Panc1 (cell line): ENCODE data around the gene GCHFR. TPM values are rescaled to one million over a fixed set of nuclear protein-coding genes. Genes with fewer than 3 reads are reported as not detected.

Experiments used
- ATAC-seq: fragments of 200-7000 bp; cut with Tn5 transposase; 2 replicates; pipeline ENCODE4 v1.9.1; 2020; ENCODE audit warnings: mild to moderate bottlenecking, moderate library complexity
- BruUV-seq: library from RNA; stranded (reverse); fragments of 400-500 nt; replicated peaks from 2 replicates; lab custom pipeline; 2021; lab: Mats Ljungman, UMichigan
- CTCF ChIA-PET: fragments of 300-600 bp; sonication (Branson Sonifier 250); formaldehyde crosslinking; loops from one replicate; lab custom pipeline; 2022; ENCODE audit warnings: antibody characterized with exemption; lab: Charles Lee
- POLR2A ChIA-PET: fragments of 300-600 bp; sonication (Branson Sonifier 250); formaldehyde crosslinking; loops from one replicate; lab custom pipeline; 2022; ENCODE audit warnings: antibody characterized with exemption; lab: Charles Lee
- DNase-seq: peaks from one replicate; pipeline ENCODE4 v3.0.0-alpha.2; 2010; ENCODE audit warnings: low read depth, low spot score
- H3K27ac ChIP-seq: 2 replicates; pipeline ENCODE4 v1.5.1; 2011; ENCODE audit warnings: mild to moderate bottlenecking, low read length, inconsistent platforms
- H3K27me3 ChIP-seq: fragments of 200-500 bp; sonication (Bioruptor generic); 2 replicates; pipeline ENCODE4 v1.6.0; 2014; ENCODE audit warnings: low read length, inconsistent platforms; ENCODE audit not compliant: control insufficient read depth, insufficient read depth
- H3K36me3 ChIP-seq: fragments of 200-500 bp; sonication (Bioruptor generic); 2 replicates; pipeline ENCODE4 v1.5.1; 2014; ENCODE audit warnings: inconsistent platforms, mild to moderate bottlenecking, low read length, moderate library complexity; ENCODE audit not compliant: control insufficient read depth, insufficient read depth
- H3K4me1 ChIP-seq: 2 replicates; pipeline ENCODE4 v1.5.1; 2011; ENCODE audit warnings: inconsistent platforms, mild to moderate bottlenecking, low read length, moderate library complexity; ENCODE audit not compliant: control insufficient read depth, insufficient read depth
- H3K4me3 ChIP-seq, 2 experiments: 2 replicates each; pipeline ENCODE4 v1.5.1; 2011 to 2012; ENCODE audit warnings: low read depth in 2 of 2, low read length in 2 of 2, mild to moderate bottlenecking in 2 of 2, inconsistent platforms in 1 of 2, moderate library complexity in 1 of 2
- H3K9me3 ChIP-seq: fragments of 200-500 bp; sonication (Bioruptor generic); 2 replicates; pipeline ENCODE4 v1.5.1; 2014; ENCODE audit warnings: low read depth, mild to moderate bottlenecking, inconsistent platforms, low read length, moderate library complexity; ENCODE audit not compliant: control insufficient read depth, insufficient read depth
- POLR2AphosphoS5 ChIP-seq: IDR thresholded peaks from 2 replicates; pipeline ENCODE4 v1.6.1; 2012; ENCODE audit warnings: mild to moderate bottlenecking, low read depth, low read length, moderate library complexity
- SIN3A ChIP-seq: IDR thresholded peaks from 2 replicates; pipeline ENCODE4 v1.6.1; 2012; ENCODE audit warnings: low read depth, mild to moderate bottlenecking, low read length, moderate library complexity, borderline replicate concordance; ENCODE audit not compliant: insufficient read depth
- TCF7L2 ChIP-seq: IDR thresholded peaks from 2 replicates; pipeline ENCODE4 v1.6.1; 2011; ENCODE audit warnings: mild to moderate bottlenecking, low read depth, low read length, inconsistent platforms
- in situ Hi-C: cut with HindIII; loops from 2 replicates; pipeline ENCODE4 v1.10.0; 2016; ENCODE audit warnings: low sequenced_read_pairs, low pct_unique_long_range_greater_than_20kb
- intact Hi-C: fragments of 100-400 bp; cut with micrococcal nuclease; formaldehyde crosslinking; loops from one replicate; pipeline ENCODE4 v1.10.0; 2022; ENCODE audit not compliant: unreplicated experiment
- total RNA-seq: library from RNA; stranded (reverse); gene quantifications from one replicate; pipeline ENCODE4 v1.2.1, GENCODE V29; 2021; ENCODE audit not compliant: unreplicated experiment
- TF ChIP-seq, protein P1 (sequence below): fragments of 450-650 bp; IDR thresholded peaks from 2 replicates; pipeline ENCODE4 v1.5.1; 2017; ENCODE audit warnings: mild to moderate bottlenecking
- TF ChIP-seq, protein P2 (sequence below), 2 experiments: IDR thresholded peaks; 2 replicates each; pipeline ENCODE4 v1.6.1; 2011 to 2012; ENCODE audit warnings: low read depth in 2 of 2, control low read depth in 1 of 2, low read length in 1 of 2, mild to moderate bottlenecking in 1 of 2, moderate library complexity in 1 of 2; ENCODE audit not compliant: insufficient read depth in 1 of 2

The GCHFR gene
- total RNA-seq, 1 experiment from 2014 or later = 37.2 TPM

DNA sequence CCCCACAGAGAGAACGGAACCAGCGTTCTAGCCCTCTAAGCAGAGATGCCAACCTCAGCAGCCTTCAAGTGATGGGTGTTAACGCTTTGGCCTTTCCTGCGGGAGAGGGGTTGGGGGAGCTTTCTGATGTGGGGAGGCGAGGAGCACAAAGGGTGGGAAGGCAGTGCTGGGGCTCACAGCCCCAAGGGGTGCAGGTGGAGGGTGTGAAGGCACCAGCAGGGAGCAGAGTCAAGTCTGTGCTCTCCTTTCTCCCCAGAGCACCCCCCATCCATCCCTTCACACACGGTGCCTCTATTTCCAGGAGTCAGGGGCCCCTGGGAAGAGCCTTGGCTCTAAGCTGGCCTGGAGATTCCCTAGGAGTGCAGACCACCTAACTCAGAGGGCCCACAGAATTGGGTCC is 10.0 kb downstream of the GCHFR start:
- CTCF ChIA-PET = no interaction called here
- intact Hi-C loops = no loop called here
- no peaks in the 10 kb centered on the region for H3K9me3 ChIP-seq
- BruUV-seq = no TSS peak
- DNase-seq = no peak
- in situ Hi-C loops = no loop called here
- peaks cover 11% of the 10 kb centered on the region; the same call in 1 of the 2 replicates for H3K4me1 ChIP-seq
- no peak for ATAC-seq
- H3K27ac ChIP-seq = no peak overlapping the region
- H3K27me3 ChIP-seq = no peaks in the 10 kb centered on the region
- TF ChIP-seq, protein P1, sequence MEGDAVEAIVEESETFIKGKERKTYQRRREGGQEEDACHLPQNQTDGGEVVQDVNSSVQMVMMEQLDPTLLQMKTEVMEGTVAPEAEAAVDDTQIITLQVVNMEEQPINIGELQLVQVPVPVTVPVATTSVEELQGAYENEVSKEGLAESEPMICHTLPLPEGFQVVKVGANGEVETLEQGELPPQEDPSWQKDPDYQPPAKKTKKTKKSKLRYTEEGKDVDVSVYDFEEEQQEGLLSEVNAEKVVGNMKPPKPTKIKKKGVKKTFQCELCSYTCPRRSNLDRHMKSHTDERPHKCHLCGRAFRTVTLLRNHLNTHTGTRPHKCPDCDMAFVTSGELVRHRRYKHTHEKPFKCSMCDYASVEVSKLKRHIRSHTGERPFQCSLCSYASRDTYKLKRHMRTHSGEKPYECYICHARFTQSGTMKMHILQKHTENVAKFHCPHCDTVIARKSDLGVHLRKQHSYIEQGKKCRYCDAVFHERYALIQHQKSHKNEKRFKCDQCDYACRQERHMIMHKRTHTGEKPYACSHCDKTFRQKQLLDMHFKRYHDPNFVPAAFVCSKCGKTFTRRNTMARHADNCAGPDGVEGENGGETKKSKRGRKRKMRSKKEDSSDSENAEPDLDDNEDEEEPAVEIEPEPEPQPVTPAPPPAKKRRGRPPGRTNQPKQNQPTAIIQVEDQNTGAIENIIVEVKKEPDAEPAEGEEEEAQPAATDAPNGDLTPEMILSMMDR = no peak
- TF ChIP-seq SIN3A (no peak), POLR2AphosphoS5 (no peak), TCF7L2 (no peak)
- TF ChIP-seq, protein P2, sequence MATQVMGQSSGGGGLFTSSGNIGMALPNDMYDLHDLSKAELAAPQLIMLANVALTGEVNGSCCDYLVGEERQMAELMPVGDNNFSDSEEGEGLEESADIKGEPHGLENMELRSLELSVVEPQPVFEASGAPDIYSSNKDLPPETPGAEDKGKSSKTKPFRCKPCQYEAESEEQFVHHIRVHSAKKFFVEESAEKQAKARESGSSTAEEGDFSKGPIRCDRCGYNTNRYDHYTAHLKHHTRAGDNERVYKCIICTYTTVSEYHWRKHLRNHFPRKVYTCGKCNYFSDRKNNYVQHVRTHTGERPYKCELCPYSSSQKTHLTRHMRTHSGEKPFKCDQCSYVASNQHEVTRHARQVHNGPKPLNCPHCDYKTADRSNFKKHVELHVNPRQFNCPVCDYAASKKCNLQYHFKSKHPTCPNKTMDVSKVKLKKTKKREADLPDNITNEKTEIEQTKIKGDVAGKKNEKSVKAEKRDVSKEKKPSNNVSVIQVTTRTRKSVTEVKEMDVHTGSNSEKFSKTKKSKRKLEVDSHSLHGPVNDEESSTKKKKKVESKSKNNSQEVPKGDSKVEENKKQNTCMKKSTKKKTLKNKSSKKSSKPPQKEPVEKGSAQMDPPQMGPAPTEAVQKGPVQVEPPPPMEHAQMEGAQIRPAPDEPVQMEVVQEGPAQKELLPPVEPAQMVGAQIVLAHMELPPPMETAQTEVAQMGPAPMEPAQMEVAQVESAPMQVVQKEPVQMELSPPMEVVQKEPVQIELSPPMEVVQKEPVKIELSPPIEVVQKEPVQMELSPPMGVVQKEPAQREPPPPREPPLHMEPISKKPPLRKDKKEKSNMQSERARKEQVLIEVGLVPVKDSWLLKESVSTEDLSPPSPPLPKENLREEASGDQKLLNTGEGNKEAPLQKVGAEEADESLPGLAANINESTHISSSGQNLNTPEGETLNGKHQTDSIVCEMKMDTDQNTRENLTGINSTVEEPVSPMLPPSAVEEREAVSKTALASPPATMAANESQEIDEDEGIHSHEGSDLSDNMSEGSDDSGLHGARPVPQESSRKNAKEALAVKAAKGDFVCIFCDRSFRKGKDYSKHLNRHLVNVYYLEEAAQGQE (IDR thresholded peaks at IDR 0.05; ENCODE audit: insufficient read depth in 1 of 2, low read depth in 2 of 2, low read length in 1 of 2) = no peak
- POLR2A ChIA-PET = no interaction called here
- no peaks in the 10 kb centered on the region for H3K36me3 ChIP-seq
- H3K4me3 ChIP-seq = no peak overlapping the region

DNA sequence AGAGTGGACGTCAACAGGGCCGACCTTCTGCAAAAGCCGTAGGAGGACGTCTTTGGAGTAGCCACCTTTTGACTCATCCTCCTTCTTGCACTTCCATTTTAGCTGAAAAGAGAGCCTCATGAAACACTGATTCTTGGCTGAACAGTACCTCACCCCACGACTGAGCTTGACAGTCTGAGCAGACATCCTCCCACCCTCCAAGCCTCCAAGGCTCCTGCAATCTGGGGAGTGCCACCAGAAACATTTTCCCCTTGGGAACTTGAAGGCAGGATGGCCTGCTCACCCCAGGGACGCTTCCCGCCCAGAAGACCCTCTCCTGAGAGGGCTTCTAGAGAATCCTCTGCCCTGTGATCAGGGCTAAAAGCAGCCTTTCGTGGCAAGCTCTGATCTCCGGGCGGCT is 11.1 kb downstream of the GCHFR start:
- BruUV-seq = no TSS peak

More for the DNA sequence above, 11.1 kb downstream of the GCHFR start:
- no peak for TF ChIP-seq TCF7L2
- TF ChIP-seq, protein P2 (IDR thresholded peaks at IDR 0.05; ENCODE audit: insufficient read depth in 1 of 2, low read depth in 2 of 2, low read length in 1 of 2) = no peak
- TF ChIP-seq POLR2AphosphoS5 = no peak
- TF ChIP-seq, protein P1 = no peak
- no peak for TF ChIP-seq SIN3A
- ChIA-PET POLR2A (no interaction called here), CTCF (no interaction called here)
- no peak for DNase-seq
- no peak for ATAC-seq
- in situ Hi-C loops = loop anchor here (25.0 kb wide), 1 partner anchor 138 kb away; no protein-coding TSS in a partner anchor
- no peaks in the 10 kb centered on the region for H3K27me3 ChIP-seq
- H3K4me1 ChIP-seq = peaks cover 4% of the 10 kb centered on the region; the same call in 1 of the 2 replicates
- intact Hi-C loops = no loop called here
- H3K9me3 ChIP-seq = no peaks in the 10 kb centered on the region
- no peak overlapping the region for H3K4me3 ChIP-seq
- H3K27ac ChIP-seq = no peak overlapping the region
- H3K36me3 ChIP-seq = no peaks in the 10 kb centered on the region; the same call in 1 of the 2 replicates
